NCI-H1048 (cell line): ENCODE measurements around the gene SRP14.
"Not testable (repeated sequence)": the region's sequence is repeated elsewhere in the genome, so short reads cannot be mapped to it uniquely, and the experiment has no call there.

Experiments used
- DNase-seq: peaks from one replicate; lab custom pipeline; 2025; lab: John Stamatoyannopoulos, UW

SRP14 gene

DNA sequence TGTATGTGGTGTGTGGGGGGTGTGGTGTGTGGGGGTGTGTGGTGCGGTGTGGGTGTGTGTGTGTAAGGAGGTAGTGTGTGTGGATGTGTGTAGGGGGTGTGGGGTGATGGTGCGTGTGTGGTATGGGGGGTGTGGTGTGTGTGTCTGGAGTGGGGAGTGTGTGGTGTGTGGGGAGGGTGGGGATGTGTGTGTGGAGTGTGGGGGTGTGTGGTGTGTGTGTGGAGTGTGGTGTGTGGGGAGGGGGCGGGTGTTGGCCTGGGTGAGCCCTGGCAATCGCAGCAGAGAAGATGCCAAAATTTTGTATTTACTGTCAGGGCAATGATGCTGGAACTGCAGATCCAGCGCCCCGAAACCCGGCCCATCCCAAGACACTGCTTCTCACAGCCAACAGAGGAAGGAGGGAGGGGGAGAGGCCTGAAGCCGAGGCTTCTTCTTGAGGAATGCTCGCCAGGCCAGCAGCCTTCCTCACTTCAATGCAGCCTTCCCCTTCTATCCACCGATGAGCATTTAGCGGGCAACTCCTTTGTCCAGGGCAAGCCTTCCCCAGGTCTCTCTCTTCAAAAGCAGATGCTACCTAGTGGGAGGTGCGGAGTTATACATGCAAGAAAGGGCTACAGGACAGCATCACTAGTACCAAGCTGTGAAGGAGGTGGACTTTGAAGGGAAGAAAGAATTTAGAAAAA is 11.9 kb upstream of the SRP14 start:
- no peak for DNase-seq

DNA sequence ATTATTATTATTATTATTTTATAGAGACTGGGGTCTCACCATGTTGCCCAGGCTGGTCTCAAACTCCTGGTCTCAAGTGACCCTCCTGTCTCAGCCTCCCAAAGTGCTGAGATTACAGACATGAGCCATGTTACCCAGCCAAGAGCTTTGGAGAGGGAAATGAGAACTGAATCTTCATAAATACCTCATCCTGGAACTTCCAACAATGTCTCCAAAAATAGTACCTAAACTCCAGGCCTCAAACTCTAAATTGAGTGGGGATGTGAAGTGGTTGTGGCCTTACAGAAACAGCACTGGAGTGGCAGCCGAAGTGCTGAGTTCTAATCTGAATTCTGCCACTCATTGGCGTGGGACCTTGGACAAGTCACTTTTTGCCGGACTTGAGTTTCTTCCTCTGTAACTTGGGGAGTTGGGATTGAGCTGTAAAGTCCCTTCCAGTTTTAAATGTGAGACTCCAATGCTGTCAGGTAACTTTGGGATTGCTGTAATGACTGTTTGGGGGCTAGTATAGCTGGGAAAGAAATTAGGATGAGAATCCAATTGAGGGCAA is 10.0 kb upstream of the SRP14 start:
- DNase-seq, result no peak

DNA sequence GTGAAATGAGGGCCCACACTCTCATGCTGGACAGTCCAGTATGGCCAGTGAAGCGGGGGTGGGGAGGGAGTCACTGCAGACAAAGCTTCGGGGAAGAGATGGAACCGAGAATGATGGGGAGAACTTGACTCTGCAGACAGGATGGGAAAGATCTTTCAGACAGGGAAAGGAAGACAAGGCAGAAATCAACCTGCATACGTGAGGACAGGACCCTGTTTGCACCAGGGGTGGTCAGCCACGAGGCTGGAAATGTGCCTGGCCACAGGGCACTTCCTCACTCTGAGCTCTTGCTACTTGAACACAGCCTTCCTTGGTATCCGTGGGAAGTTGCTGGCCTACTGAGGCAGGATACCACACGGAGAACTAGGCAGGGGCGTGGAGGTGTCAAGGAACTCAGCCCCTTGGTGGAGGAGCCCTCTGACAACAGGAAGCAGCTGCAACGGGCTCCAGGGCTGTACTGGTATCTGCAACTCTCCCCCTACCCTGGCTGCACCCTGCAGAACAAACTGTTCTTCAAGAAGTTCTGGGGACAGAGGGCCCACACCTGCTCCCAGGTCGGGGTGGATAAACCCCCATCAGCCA is 9.3 kb upstream of the SRP14 start:
- no peak for DNase-seq

DNA sequence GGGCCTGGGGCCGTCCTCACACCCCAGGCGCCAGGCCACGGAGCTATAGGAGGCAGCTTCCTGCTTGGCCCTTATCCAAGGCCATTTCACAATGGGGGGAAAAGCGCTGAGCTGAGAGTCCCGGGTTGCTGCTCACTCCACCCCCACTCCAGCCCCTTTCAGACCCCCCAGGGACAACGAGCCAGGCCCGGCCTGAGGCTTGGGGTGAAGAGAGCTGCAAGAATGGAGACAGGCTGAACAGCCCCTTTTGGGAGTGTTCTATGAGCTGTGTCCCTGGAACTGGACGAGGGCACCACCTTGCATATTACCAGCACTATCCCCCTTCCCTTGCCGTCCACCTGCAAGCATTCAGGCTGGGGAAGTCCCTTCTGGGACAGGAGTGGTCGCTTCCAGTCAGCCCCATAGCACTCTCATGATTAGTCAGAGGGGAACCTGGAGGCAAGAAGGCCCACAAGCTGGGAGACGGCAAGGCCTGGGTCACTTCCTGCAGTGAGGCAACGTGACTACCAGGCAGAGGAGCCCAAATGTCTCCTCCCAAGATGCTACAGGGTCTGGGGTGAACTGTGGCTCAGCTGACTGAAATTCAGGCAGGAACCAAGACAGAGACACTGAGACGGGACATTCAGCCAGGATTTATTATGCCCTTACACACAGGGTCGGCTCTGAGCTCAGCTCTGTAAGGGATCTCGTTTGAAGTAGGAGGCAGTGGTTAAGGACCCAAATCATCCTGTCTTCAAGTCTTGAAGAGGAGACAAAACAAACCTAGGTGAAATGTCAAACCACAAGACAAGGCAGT is 8.6 kb upstream of the SRP14 start:
- no peak for DNase-seq

DNA sequence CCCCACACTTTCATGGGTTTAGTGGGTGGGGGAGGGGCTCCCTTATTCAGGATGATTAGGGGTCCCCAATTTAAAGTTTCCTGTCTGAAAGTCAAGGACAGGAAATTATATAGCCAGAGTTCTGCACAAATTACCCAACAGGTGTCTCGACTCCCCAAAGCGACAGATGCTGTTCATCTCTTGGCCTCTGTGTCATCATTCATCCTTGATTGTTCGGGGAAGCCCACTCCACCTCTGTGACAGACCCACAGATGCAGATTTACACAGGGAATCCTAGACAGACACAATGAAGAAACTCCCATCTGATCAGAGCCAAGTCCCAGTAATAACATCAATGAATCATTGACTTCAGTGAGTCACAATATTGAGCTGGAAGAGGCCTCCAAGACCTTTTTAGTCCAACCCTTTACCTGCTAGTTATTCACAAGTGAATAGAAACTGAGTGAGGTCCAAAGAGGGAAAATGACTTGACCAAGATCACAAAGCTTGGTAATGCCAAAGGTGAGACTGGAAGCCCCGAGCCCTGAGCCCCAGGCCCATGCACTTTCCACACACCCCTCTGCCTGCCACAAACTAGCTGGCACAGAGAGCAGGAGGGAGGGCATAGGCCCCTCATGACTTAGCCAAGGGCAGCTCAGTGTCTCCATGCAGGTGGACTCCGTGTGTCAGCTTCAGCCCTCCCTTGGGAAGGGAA is 7.9 kb upstream of the SRP14 start:
- no peak for DNase-seq

DNA sequence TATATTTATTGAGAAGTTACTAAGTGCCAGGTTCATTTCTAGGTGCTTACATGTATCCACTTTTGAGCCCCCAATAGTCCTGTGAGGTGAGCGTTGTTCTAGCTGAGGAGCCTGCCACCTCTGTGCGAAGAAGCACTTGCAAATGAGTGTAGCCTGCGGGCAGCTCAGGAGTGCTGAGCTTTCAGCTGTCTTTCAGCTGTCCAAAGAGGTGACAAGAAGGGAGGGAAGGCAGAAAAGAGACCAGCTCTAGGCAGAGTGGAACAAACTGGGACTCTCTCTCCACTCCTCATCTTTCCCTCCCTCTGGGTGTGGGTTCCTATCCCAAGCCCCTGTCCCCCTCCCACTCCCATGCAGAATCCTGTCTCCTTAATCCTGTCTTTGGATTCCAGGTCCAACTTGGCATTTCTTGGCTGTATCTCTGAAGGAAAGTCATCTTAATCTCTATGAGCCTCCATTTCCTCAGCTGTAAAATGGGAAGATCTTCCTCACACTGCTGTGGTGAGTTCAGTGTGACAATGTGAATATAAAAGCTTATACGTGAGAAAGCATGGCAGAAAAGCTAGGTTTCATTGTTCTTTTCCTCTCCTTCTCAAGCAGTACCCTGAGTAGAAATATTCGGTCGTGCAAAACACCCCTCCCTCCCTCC is 6.7 kb upstream of the SRP14 start:
- no peak for DNase-seq

DNA sequence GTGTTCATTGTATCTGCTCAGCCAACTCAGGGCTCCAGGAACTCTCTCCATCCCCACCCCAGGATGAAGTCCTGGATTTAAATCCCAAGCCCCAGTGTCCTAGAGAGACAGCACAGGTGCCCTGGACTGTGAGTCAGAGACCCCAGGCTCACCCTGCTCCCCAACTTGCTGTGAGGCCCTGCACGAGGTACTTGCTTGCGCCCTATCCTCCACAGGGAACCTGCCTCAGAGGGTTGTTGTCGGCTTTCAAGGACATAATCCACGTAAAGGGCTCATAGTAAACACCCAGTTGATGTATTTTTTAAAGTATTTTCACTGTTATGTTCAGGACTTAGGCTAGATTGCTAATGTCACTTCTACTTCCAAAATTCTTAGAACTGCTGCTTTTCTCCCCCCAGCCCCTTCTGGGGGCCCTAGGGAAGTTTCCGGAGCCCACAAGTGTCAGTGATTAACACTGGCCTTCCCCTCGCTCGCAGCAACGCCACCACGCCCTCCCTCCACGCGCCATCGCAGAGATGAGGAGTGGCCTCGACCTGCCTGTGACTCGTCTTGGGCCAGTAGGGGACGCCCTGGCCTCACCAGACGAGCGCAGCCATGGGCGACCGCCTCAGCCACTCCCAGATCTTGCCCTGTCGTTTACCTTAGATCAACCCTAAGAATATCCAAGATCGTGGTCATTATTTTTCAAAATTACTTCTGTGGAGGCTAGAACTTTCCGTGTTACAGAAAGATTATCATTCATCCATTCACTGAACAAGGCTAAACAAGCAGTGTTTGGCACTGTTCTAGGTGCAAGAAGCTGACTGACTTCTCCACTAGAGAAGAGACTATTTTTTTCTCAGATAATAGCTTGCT is 6.0 kb upstream of the SRP14 start:
- peak; percentile 67 for DNase-seq

DNA sequence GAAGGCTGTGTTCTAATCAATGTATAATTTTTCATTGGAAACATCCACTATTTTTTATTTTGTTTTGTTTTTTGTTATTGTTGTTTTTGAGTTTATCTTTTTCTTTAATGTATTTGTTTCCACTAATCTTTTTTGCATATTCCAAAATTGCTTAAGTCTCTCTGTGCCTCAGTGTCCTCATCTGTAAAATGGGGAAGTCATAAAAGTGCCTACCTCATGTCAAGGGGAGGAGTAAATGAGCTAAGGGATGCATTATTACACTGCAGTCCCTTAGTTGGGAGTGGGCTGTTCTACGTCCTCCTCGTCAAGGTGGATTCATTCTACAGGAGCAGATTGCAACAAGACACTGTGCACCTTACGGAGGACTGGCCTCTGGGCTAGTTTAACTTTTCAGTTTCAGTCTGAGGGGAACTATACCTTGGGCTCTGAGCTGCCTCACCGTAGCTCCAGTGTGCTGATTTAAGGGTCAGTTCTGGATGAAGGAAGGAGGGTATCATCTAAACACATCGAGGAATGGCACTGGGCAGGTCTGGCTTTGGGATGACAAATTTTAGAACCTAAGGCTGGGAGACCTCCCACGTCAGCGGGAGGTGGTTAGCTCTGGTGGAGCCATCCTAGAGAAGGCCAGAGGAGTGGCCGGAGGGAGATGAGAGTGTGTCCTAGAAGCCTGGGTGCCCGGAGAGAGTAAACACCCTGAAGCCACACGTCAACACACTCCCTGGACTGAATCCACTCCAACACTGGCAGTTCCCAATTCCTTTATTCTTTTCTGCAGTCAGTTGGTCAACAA is 5.1 kb upstream of the SRP14 start:
- DNase-seq, result no peak

DNA sequence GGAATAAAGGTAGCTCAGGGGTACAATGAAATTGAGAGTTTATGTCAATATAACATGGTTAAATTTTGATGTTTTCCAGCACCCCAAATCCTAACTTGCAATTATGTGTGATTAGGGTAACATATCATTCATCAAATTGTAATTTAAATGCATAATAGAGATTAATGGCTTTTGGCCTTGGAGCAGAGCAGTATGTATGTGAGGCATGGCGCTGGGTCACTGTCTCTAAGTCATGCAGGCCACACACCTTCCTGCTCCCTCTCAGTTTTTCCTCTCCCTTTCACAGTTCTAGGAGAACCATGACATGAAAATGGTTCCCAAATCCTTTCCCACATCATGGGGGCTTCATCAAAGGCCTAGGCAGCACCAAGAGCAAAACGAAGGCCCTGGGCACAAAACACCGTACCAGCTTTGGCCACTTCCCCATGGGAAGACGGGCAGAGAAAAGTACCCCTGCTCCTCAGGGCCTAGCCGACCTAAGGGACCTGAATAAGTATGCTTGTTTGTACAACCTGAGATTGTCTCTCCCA is 3.9 kb upstream of the SRP14 start:
- DNase-seq, result no peak

DNA sequence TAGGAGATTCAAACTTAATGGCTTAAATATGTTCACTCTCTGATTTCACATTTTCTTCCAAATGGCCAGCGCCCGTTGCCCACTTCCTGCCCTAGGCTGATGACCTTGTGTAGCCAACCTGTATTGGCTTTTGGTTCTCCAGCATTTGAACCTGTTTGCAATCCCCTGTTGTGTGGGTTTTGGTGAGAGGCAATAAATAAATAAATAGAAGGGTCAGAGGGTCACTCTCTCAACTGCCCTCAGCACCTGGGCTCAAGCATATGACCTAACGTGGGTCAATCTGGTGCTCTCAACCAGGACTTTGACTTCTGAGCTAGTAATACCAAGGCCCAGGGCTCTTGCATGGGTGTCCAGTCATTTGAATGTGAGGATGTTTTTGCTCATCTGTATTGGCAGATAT is 1.8 kb upstream of the SRP14 start:
- no peak for DNase-seq

DNA sequence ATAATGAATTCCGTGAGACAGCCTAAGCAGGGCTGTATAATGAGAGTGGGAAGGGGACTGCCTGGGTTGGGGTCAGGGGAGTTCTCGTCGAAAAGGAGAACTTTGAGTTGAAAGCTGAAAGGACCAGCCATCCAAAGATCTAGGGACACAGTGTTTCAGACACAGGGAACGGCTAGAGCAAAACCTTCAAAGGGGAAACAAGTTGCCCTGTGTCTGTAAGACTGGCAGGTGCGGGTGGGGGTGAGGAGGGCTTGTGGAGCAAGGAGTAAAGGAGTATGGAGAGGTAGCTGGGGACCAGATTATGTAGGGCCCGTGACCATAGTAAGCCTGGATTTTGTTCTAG is 1.3 kb upstream of the SRP14 start:
- no peak for DNase-seq

DNA sequence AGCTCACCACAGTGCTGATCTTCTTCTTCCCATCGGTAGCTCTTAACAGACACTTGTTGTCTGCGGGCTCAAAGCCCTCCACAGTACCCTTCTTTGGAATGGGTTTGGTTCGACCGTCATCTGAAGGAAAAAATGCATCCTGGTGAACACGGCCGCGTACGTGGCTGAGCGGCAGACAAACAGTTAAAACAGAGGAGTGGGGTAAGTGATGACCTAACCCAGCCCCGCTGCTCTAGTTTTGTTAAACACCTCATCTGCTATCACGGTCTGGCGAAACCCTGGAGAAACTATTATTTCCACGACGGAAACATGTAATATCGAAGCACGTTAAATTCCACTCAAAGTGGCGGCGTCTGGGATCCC is 725 bp downstream of the SRP14 start:
- DNase-seq, result no peak

DNA sequence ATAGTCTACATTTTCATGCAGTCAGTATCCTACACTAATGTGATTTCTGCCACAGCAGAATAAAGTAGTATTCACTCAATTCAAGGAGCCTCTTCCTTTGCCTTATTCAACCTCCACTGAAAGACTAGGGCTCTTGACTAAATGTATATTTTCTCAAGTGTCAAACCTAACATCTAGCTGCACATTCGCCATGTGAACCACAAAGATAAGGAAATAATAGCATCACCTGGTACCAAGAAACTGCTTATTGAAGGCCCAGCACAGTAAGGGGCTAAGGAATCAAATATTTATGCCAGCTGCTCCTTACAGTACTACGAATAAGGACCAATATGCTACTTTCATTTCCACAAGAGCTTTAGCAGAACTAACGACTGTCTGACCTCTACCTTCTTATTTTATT is 1.3 kb downstream of the SRP14 start:
- DNase-seq, result no peak

DNA sequence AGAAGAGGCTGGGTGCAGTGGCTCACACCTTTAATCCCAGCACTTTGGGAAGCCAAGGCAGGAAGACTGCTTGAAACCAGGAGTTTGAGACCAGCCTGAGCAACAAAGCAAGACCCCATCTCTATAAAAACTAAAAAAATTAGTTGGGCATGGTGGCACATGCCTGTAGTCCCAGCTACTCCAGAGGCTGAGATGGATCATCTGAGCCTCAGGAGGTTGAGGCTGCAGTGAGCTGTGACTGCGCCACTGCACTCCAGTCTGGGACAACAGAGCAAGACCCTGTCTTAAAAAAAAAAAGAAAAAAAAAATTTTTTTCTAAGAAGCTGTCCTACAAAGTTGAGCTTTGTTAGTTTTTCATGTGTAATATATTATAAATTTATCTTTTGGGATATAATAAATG is 3.8 kb downstream of the SRP14 start:
- DNase-seq, result not testable (repeated sequence)

DNA sequence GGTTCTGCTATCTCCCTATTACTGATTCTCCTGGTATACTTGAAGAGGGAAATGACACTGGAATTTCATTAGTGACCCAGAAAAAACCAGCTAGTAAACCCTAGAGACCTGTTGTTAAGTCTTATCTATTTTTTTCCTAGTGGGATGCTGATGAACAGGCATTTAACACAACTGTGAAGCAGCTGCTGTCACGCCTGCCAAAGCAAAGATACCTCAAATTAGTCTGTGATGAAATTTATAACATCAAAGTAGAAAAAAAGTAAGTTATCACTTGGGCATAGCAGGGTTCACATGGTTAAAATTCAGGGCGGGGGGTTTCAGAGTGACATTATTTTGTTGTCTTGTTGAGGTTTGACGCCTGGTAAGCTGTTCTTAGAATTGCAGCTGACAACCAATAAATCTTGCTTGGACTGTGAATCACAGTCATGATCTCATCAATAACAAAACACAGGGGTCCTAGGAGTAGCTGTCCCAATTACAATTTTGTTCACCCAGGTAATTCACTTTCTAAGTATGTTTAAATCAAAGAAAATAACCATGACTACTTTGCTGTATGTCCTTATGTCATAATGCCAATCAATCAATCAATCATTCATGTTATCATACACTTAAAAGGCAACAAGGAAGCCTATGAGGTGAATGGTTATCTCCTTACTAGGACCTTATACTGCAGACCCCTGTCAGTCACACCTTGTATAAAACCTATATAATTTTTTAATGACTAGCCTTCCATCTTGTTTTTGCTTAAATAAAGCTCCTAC is 4.6 kb downstream of the SRP14 start:
- DNase-seq, result no peak

DNA sequence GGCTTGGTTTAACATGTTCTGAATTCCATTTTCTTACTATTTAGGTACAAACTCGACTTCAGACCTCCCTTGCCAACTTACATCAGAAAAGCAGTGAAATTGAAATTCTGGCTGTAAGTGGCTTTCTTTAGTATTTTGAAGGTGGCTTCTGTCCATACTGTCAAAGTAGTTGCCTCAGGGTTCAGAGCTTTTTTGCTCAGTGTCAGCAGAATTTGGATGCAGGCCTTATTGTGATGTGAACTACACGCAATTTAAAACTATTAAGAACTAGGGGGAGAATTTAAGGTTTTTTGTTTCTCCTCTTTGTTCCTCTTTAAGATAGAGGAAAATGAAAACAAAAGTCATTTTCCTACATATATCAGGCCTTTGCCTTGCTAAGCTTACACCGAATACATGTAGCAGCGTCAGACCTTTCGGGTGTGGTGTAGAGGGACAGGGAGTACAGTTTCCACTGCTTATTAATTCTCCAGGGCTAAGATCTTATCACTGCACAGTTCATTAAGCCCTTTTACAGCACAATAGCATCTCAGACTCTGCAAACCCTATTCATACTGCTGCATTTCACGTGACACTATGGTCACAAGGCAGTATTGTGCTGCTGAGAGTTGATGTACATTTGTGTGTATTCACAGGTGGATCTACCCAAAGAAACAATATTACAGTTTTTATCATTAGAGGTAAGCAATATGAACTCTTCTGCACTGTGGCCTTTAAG is 6.7 kb downstream of the SRP14 start:
- DNase-seq, result no peak

DNA sequence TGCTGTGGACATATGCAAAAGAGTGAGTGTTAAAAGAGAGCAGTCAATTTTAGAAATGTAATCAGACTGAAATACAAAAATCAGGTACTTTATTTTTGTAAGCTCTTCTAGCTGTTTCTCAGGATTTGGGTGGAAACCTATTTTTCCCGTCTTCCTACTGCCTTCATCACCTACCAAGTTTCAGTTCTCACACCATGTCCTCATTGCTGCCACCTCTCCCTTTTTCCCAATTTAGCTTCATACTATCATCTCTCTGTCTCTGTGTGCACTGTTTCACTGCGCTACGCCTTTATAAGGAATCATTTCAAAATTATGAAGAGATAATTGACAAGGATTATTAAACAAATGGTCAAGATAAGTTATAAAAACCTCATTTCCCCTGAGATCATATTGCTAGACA is 7.7 kb downstream of the SRP14 start:
- no peak for DNase-seq

DNA sequence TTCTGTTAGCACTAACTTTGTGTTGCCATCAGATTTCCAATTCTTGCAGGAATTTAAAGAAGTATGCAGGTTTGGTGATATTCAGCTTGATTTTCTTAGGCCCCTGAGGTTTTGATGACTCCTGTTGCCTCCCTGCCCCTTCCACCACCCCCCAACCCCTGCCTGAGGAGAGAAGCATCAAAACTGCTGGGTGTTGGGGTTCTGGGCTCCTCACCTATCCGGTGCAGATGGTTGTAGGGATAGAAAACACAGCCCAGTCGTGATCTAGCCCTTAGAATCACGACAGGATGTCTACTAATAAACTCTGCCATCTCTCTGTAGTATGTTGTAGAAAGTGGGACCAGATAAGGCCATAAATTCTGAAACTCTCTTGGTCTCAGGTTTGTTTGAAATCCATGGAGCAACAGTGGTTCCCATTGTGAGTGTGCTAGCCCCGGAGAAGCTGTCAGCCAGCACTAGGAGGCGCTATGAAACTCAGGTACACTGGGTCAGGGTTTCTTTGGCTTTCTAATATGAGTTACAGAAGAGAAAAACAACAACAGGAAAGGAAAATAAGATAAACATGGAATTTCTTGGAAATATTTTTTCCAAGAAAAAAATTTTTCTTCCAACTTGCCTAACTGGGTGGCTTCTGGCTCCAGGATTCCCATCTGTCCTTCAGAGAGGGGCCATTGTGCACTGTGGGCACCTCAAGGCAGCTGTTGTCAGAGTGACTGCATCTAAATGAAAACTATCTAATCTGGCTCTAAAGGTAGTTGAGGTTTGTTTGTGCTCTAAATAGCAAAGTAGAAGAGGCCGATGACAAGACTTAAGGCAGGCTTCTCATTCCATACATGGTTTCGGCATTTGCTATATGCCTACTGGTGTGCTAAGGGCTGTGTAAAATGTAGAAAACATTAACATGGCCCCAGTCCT is 8.7 kb downstream of the SRP14 start:
- no peak for DNase-seq
